HepG2 (cell line): ENCODE data around the gene OVCA2. TPM values are rescaled to one million over a fixed set of nuclear protein-coding genes. Genes with fewer than 3 reads are reported as not detected.

Experiments
- ATAC-seq: fragments of 200-7000 bp; cut with Tn5 transposase; 3 replicates; pipeline ENCODE4 v1.9.1; 2020; ENCODE audit warnings: mild to moderate bottlenecking, moderate library complexity
- BruUV-seq: library from RNA; stranded (reverse); fragments of 400-500 nt; replicated peaks from 2 replicates; lab custom pipeline; 2021; lab: Mats Ljungman, UMichigan
- CTCF ChIA-PET: fragments of 300-600 bp; formaldehyde crosslinking; extraction: SDS; loops from one replicate; lab custom pipeline; 2021; ENCODE audit warnings: low total read pairs, inconsistent platforms, low intra/inter-chr PET ratio; lab: Yijun Ruan, JAX
- POLR2A ChIA-PET: fragments of 350-600 bp; sonication (Branson Sonifier 250); formaldehyde crosslinking; loops from one replicate; lab custom pipeline; 2020; ENCODE audit warnings: antibody characterized with exemption, inconsistent platforms; lab: Yijun Ruan, JAX
- DNase-seq: peaks from one replicate; pipeline ENCODE4 v3.0.0-alpha.2; 2015; ENCODE audit warnings: low spot score
- FAIRE-seq: peaks from 3 replicates; lab custom pipeline; 2011; peaks lifted over from hg19 to GRCh38; lab: Jason Lieb, UNC
- H2AFZ ChIP-seq: one replicate; pipeline ENCODE4 v1.6.1; 2011; ENCODE audit warnings: low read length, inconsistent platforms
- H3K27ac ChIP-seq: fragments of 300-600 bp; 3 replicates; pipeline ENCODE4 v1.8.0; 2011; ENCODE audit warnings: mixed run types, mild to moderate bottlenecking, mixed read lengths, low read length, inconsistent platforms; ENCODE audit not compliant: insufficient read depth; ENCODE audit errors: extremely low read length
- H3K27me3 ChIP-seq, 2 experiments: fragments of 200-600 bp in 1 of 2; 2 replicates in 1 of 2; 3 replicates in 1 of 2; pipeline versions ENCODE4 v1.6.0 to v1.8.0; 2011; ENCODE audit warnings: low read length in 2 of 2, mild to moderate bottlenecking in 2 of 2, moderate library complexity in 2 of 2, inconsistent platforms in 1 of 2; ENCODE audit not compliant: insufficient read depth in 2 of 2, control insufficient read depth in 1 of 2
- H3K36me3 ChIP-seq, 2 experiments: fragments of 200-600 bp in 1 of 2; replicated peaks in 1 of 2; 2 replicates in 1 of 2; 3 replicates in 1 of 2; pipeline versions ENCODE4 v1.5.1 to v1.8.0; 2011; ENCODE audit warnings: low read length in 2 of 2, inconsistent platforms in 1 of 2; ENCODE audit not compliant: insufficient read depth in 2 of 2, control insufficient read depth in 1 of 2
- H3K4me1 ChIP-seq: 2 replicates; pipeline ENCODE4 v1.5.1; 2012; ENCODE audit warnings: low read length, inconsistent platforms; ENCODE audit not compliant: insufficient read depth
- H3K4me2 ChIP-seq: 2 replicates; pipeline ENCODE4 v1.6.0; 2011; ENCODE audit warnings: low read depth, low read length, inconsistent platforms
- H3K4me3 ChIP-seq, 3 experiments: fragments of 200-600 bp in 1 of 3; sonication (generic), shearing (Covaris generic) in 1 of 3; replicated peaks in 1 of 3; 2 replicates each; pipeline ENCODE4 v1.5.1; 2011 to 2016; ENCODE audit warnings: low read length in 3 of 3, inconsistent platforms in 2 of 3, low read depth in 2 of 3, mild to moderate bottlenecking in 2 of 3, control low read depth in 1 of 3, mixed read lengths in 1 of 3; ENCODE audit not compliant: insufficient read depth in 1 of 3
- H3K79me2 ChIP-seq: one replicate; pipeline ENCODE4 v1.6.1; 2011; ENCODE audit warnings: low read length, inconsistent platforms; ENCODE audit not compliant: insufficient read depth
- H3K9ac ChIP-seq: 2 replicates; pipeline ENCODE4 v1.6.0; 2011; ENCODE audit warnings: mild to moderate bottlenecking, low read depth, low read length, inconsistent platforms; ENCODE audit not compliant: insufficient read depth
- H3K9me3 ChIP-seq: 2 replicates; pipeline ENCODE4 v1.5.1; 2012; ENCODE audit warnings: mild to moderate bottlenecking, low read length
- H4K20me1 ChIP-seq: 2 replicates; pipeline ENCODE4 v1.6.0; 2011; ENCODE audit warnings: inconsistent platforms, mild to moderate bottlenecking, low read length, moderate library complexity; ENCODE audit not compliant: insufficient read depth
- ARHGAP35 ChIP-seq: sonication (generic); formaldehyde crosslinking; IDR thresholded peaks from 2 replicates; pipeline ENCODE4 v1.9.0; 2022; ENCODE audit warnings: mild to moderate bottlenecking, inconsistent platforms, moderate library complexity, missing genetic modification reagents, borderline replicate concordance
- ATF5 ChIP-seq: sonication (generic); formaldehyde crosslinking; IDR thresholded peaks from 2 replicates; pipeline ENCODE4 v1.4.0; 2020; ENCODE audit warnings: mild to moderate bottlenecking, low read depth, missing genetic modification reagents
- FOXO4 ChIP-seq: sonication (generic); formaldehyde crosslinking; conservative IDR thresholded peaks from 2 replicates; pipeline ENCODE4 v1.8.1; 2023; ENCODE audit warnings: missing genetic modification reagents
- MLLT10 ChIP-seq: sonication (generic); formaldehyde crosslinking; IDR thresholded peaks from 2 replicates; pipeline ENCODE4 v1.4.0; 2020; ENCODE audit warnings: missing genetic modification reagents
- NAIF1 ChIP-seq: sonication (generic); formaldehyde crosslinking; IDR thresholded peaks from 2 replicates; pipeline ENCODE4 v1.5.0; 2020; ENCODE audit warnings: mild to moderate bottlenecking, missing genetic modification reagents, borderline replicate concordance
- NRL ChIP-seq: sonication (generic); formaldehyde crosslinking; IDR thresholded peaks from 2 replicates; pipeline ENCODE4 v1.5.0; 2020; ENCODE audit warnings: missing genetic modification reagents, mild to moderate bottlenecking, moderate library complexity, borderline replicate concordance
- PATZ1 ChIP-seq: sonication (generic); formaldehyde crosslinking; IDR thresholded peaks from 2 replicates; pipeline ENCODE4 v1.4.0; 2020; ENCODE audit warnings: missing genetic modification reagents
- PHF21A ChIP-seq: sonication (generic); formaldehyde crosslinking; IDR thresholded peaks from 2 replicates; pipeline ENCODE4 v1.5.0; 2020; ENCODE audit warnings: mild to moderate bottlenecking, missing genetic modification reagents
- TIGD3 ChIP-seq: sonication (generic); formaldehyde crosslinking; IDR thresholded peaks from 2 replicates; pipeline ENCODE4 v1.5.1; 2020; ENCODE audit warnings: mild to moderate bottlenecking, missing genetic modification reagents, borderline replicate concordance
- ZKSCAN8 ChIP-seq: IDR thresholded peaks from 2 replicates; pipeline ENCODE4 v1.6.1; 2016; ENCODE audit warnings: borderline replicate concordance, missing genetic modification reagents, missing compliant biosample characterization
- ZNF292 ChIP-seq: sonication (generic); formaldehyde crosslinking; IDR thresholded peaks from 2 replicates; pipeline ENCODE4 v1.8.1; 2022; ENCODE audit warnings: mild to moderate bottlenecking, low read depth, missing genetic modification reagents, borderline replicate concordance
- ZNF431 ChIP-seq: sonication (generic); formaldehyde crosslinking; IDR thresholded peaks from 2 replicates; pipeline ENCODE4 v1.9.0; 2022; ENCODE audit warnings: missing genetic modification reagents, low read depth, mild to moderate bottlenecking, borderline replicate concordance
- ZNF607 ChIP-seq: sonication (generic); formaldehyde crosslinking; IDR thresholded peaks from 2 replicates; pipeline ENCODE4 v1.5.1; 2020; ENCODE audit warnings: missing genetic modification reagents, mild to moderate bottlenecking, borderline replicate concordance
- ZNF670 ChIP-seq: sonication (generic); formaldehyde crosslinking; IDR thresholded peaks from 2 replicates; pipeline ENCODE4 v1.8.0; 2022; ENCODE audit warnings: mild to moderate bottlenecking, missing genetic modification reagents, borderline replicate concordance
- ZNF747 ChIP-seq: sonication (generic); formaldehyde crosslinking; IDR thresholded peaks from 2 replicates; pipeline ENCODE4 v1.8.1; 2023; ENCODE audit warnings: missing genetic modification reagents, mild to moderate bottlenecking, borderline replicate concordance
- ZNF772 ChIP-seq: sonication (generic); formaldehyde crosslinking; IDR thresholded peaks from 2 replicates; pipeline ENCODE4 v1.5.0; 2020; ENCODE audit warnings: mild to moderate bottlenecking, missing genetic modification reagents
- WGBS: methylation state at CpG from one replicate; pipeline ENCODE4 v1.1.6; 2017; ENCODE audit warnings: low lambda C conversion rate; 5-methylcytosine and 5-hydroxymethylcytosine counted together
- in situ Hi-C: cut with HindIII; loops from 2 replicates; pipeline ENCODE4 v1.10.0; 2017; ENCODE audit warnings: low pct_unique_long_range_greater_than_20kb; ENCODE audit not compliant: extremely low pct_ligation_motif_present
- intact Hi-C: fragments of 100-400 bp; cut with micrococcal nuclease; formaldehyde crosslinking; loops from one replicate; pipeline ENCODE4 v1.10.0; 2022; ENCODE audit not compliant: unreplicated experiment
- polyA plus RNA-seq, 8 experiments: library from polyadenylated mRNA; depleted of rRNA in 3 of 8; stranded (reverse) in 7 of 8; unstranded in 1 of 8; fragments of >200 nt; fragmentation: Illumina TruSeq in 4 of 8; extraction: Trizol in 4 of 8; gene quantifications; 2 replicates each; pipeline versions ENCODE4 v1.2.1 to v1.2.3, GENCODE V29; 2011 to 2016; ENCODE audit warnings: low read depth in 4 of 8, missing spikeins in 1 of 8, mixed read lengths in 1 of 8; ENCODE audit not compliant: insufficient read depth in 1 of 8
- total RNA-seq, 5 experiments: library from RNA; depleted of rRNA; stranded (reverse); fragments of >200 nt; fragmentation: Illumina TruSeq; extraction: Trizol; gene quantifications; 2 replicates each; pipeline ENCODE4 v1.2.3, GENCODE V29; 2016; ENCODE audit warnings: low read depth in 1 of 5

Gene OVCA2
- total and polyA plus RNA-seq, 2 of the 13 experiments (the other 11 are each of a cell fraction or from before 2014, with no cell fraction given) = 23.7 to 28.2 TPM

- ATAC-seq = no peak
- Histone ChIP-seq H3K4me3 (no peak overlapping the region), H3K79me2 (no peaks in the 10 kb centered on the region), H3K27ac (no peak overlapping the region), H3K27me3 (peaks cover 15 to 73% of the 10 kb centered on the region in 2 experiments), H3K4me1 (peaks cover 13% of the 10 kb centered on the region; the same call in 1 of the 2 replicates)
- CTCF ChIA-PET = no interaction called here
- TF ChIP-seq PATZ1 (CRISPR knock-in tag) (no peak), FOXO4 (CRISPR knock-in tag) (no peak), NRL (CRISPR knock-in tag) (no peak), ZNF607 (CRISPR knock-in tag) (no peak), ZNF747 (CRISPR knock-in tag) (no peak), ARHGAP35 (CRISPR knock-in tag) (no peak), ZNF670 (no peak), MLLT10 (CRISPR knock-in tag) (no peak), ZNF431 (no peak), ATF5 (no peak), NAIF1 (CRISPR knock-in tag) (no peak), ZKSCAN8 (no peak), TIGD3 (CRISPR knock-in tag) (no peak), PHF21A (CRISPR knock-in tag) (no peak), ZNF772 (CRISPR knock-in tag) (no peak), ZNF292 (CRISPR knock-in tag) (no peak)
- TF ChIP-seq, all 625 proteins: peak for 0
- DNase-seq (no peak), FAIRE-seq (no peak)
- H3K4me2 ChIP-seq = no peak overlapping the region
- H3K9me3 ChIP-seq = no peaks in the 10 kb centered on the region
- intact Hi-C loops (loop anchor here (10.0 kb wide), 2 partner anchors 46 to 136 kb away; no protein-coding TSS in a partner anchor), in situ Hi-C loops (no loop called here)
- BruUV-seq = no TSS peak
- H3K9ac ChIP-seq = no peak overlapping the region
- POLR2A ChIA-PET = interaction anchor here (1.4 kb wide), 1 partner anchor 24 kb away, joined by 4 read pairs; no protein-coding TSS in a partner anchor
- WGBS = 44% methylated on average over 7 of the region's 8 CpGs
- H3K36me3 ChIP-seq = no peaks in the 10 kb centered on the region
- H4K20me1 ChIP-seq = no peaks in the 10 kb centered on the region
- H2AFZ ChIP-seq = no peak overlapping the region
Measured at GRCh38 chr17:2020721-2021120, 21.1 kb upstream of the OVCA2 start.
